Neural cell (in vitro differentiated cells): ENCODE data around the gene SLC35B4. TPM values are rescaled to one million over a fixed set of nuclear protein-coding genes. Genes with fewer than 3 reads are reported as not detected.

Source experiments
- H2AFZ ChIP-seq: fragments of 200-600, 300-800 bp; sonication (generic), shearing (Covaris generic); 2 replicates; pipeline ENCODE4 v1.6.0; 2014; ENCODE audit warnings: low read depth, mild to moderate bottlenecking, antibody characterized with exemption, low read length, moderate library complexity
- H3F3A ChIP-seq: fragments of 200-600 bp; shearing (Covaris generic); 2 replicates; pipeline ENCODE4 v1.6.1; 2016; ENCODE audit warnings: mild to moderate bottlenecking, moderate library complexity, mixed read lengths, antibody characterized with exemption, low read length; ENCODE audit not compliant: insufficient read depth, poor library complexity, severe bottlenecking
- H3K27ac ChIP-seq: fragments of 200-600, 300-800 bp; sonication (generic), shearing (Covaris generic); 2 replicates; pipeline ENCODE4 v1.5.1; 2014; ENCODE audit warnings: mild to moderate bottlenecking, low read length, moderate library complexity
- H3K27me3 ChIP-seq: fragments of 300-800, 200-600 bp; sonication (generic), shearing (Covaris generic); 2 replicates; pipeline ENCODE4 v1.6.0; 2014; ENCODE audit warnings: mild to moderate bottlenecking, low read depth, low read length, moderate library complexity; ENCODE audit not compliant: insufficient read depth
- H3K36me3 ChIP-seq: fragments of 300-800, 200-600 bp; sonication (generic), shearing (Covaris generic); 2 replicates; pipeline ENCODE4 v1.5.1; 2014; ENCODE audit warnings: mild to moderate bottlenecking, antibody characterized with exemption, low read length, moderate library complexity; ENCODE audit not compliant: insufficient read depth
- H3K4me2 ChIP-seq: fragments of 300-800, 200-600 bp; sonication (generic), shearing (Covaris generic); 2 replicates; pipeline ENCODE4 v1.6.0; 2014; ENCODE audit warnings: mild to moderate bottlenecking, low read length
- H3K4me3 ChIP-seq: fragments of 300-800, 200-600 bp; sonication (generic), shearing (Covaris generic); 2 replicates; pipeline ENCODE4 v1.5.1; 2014; ENCODE audit warnings: mild to moderate bottlenecking, low read length, moderate library complexity
- H3K79me2 ChIP-seq: fragments of 200-600 bp; shearing (Covaris generic); replicated peaks from 2 replicates; pipeline ENCODE4 v1.6.0; 2014; ENCODE audit warnings: mild to moderate bottlenecking, low read length, moderate library complexity; ENCODE audit not compliant: insufficient read depth
- H3K9ac ChIP-seq: fragments of 300-800, 200-600 bp; sonication (generic), shearing (Covaris generic); 2 replicates; pipeline ENCODE4 v1.6.1; 2016; ENCODE audit warnings: mild to moderate bottlenecking, low read length, mixed read lengths
- H3K9me2 ChIP-seq: fragments of 200-600 bp; shearing (Covaris generic); 2 replicates; pipeline ENCODE4 v1.6.1; 2016; ENCODE audit warnings: mild to moderate bottlenecking, low read length, mixed read lengths; ENCODE audit not compliant: insufficient read depth
- H3K9me3 ChIP-seq: fragments of 200-600, 300-800 bp; sonication (generic), shearing (Covaris generic); 2 replicates; pipeline ENCODE4 v1.6.1; 2016; ENCODE audit warnings: mild to moderate bottlenecking, mixed run types, low read length, moderate library complexity, mixed read lengths
- H4K20me1 ChIP-seq: fragments of 200-600 bp; shearing (Covaris generic); 2 replicates; pipeline ENCODE4 v1.6.1; 2016; ENCODE audit warnings: mild to moderate bottlenecking, mixed run types; ENCODE audit not compliant: insufficient read depth
- EP300 ChIP-seq: fragments of 450-650 bp; conservative IDR thresholded peaks from 2 replicates; pipeline ENCODE4 v1.6.1; 2014; ENCODE audit warnings: antibody characterized with exemption, mild to moderate bottlenecking, moderate library complexity; ENCODE audit not compliant: poor library complexity, severe bottlenecking
- EZH2 ChIP-seq: fragments of 200-600, 300-800 bp; shearing (Covaris generic), sonication (generic); IDR thresholded peaks from 2 replicates; pipeline ENCODE4 v1.6.1; 2014; ENCODE audit warnings: antibody characterized with exemption, low read length, borderline replicate concordance, mild to moderate bottlenecking; ENCODE audit not compliant: insufficient read depth, poor library complexity, severe bottlenecking
- MXI1 ChIP-seq: fragments of 450-650 bp; conservative IDR thresholded peaks from 2 replicates; pipeline ENCODE4 v1.6.1; 2014; ENCODE audit warnings: antibody characterized with exemption, mild to moderate bottlenecking; ENCODE audit not compliant: poor library complexity, severe bottlenecking
- POLR2AphosphoS5 ChIP-seq: IDR thresholded peaks from 2 replicates; pipeline ENCODE4 v1.6.1; 2012
- RAD21 ChIP-seq: fragments of 450-650 bp; conservative IDR thresholded peaks from 2 replicates; pipeline ENCODE4 v1.6.1; 2014; ENCODE audit warnings: antibody characterized with exemption, mild to moderate bottlenecking, moderate library complexity
- TAF1 ChIP-seq: IDR thresholded peaks from 2 replicates; pipeline ENCODE4 v1.6.1; 2012; ENCODE audit warnings: low read depth
- polyA plus RNA-seq: library from polyadenylated mRNA; depleted of rRNA; stranded (reverse); fragments of >200 nt; gene quantifications from 2 replicates; pipeline ENCODE4 v1.2.3, GENCODE V29; 2014
- TF ChIP-seq, protein P1 (sequence below): IDR thresholded peaks from 2 replicates; pipeline ENCODE4 v1.6.1; 2012; ENCODE audit warnings: borderline replicate concordance
- TF ChIP-seq, protein P2 (sequence below): fragments of 450-650 bp; IDR thresholded peaks from 2 replicates; pipeline ENCODE4 v1.5.1; 2014; ENCODE audit warnings: antibody characterized with exemption, mild to moderate bottlenecking, moderate library complexity; ENCODE audit not compliant: poor library complexity, severe bottlenecking

SLC35B4 gene
- polyA plus RNA-seq, 1 donor from 2014 or later = 30.1 TPM

DNA sequence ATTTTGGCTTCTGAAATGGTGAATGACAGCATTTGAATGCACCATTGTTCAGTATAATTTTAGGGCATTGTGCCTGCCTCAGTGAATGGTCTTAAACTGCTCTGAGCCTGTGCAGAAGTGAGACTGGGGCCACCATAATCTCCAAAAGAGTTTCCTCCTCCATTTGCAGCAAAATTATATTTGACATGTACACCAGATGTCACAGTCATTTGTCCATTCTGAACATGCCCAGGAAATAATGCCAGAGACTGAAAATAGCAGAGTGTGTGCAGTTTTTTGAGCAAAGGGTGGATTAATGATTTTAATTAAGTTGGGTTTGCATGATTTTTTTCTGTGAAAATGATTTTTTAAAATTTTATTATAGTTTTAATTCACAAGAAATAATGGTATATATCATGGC is 26.4 kb upstream of the SLC35B4 start:
- H4K20me1 ChIP-seq = no peaks in the 10 kb centered on the region
- H3K9me3 ChIP-seq = no peaks in the 10 kb centered on the region
- H2AFZ ChIP-seq = no peak overlapping the region
- H3K4me2 ChIP-seq = no peak overlapping the region
- TF ChIP-seq POLR2AphosphoS5 (no peak), RAD21 (no peak), MXI1 (no peak), EZH2 (no peak), TAF1 (no peak), EP300 (no peak)
- TF ChIP-seq, protein P1, sequence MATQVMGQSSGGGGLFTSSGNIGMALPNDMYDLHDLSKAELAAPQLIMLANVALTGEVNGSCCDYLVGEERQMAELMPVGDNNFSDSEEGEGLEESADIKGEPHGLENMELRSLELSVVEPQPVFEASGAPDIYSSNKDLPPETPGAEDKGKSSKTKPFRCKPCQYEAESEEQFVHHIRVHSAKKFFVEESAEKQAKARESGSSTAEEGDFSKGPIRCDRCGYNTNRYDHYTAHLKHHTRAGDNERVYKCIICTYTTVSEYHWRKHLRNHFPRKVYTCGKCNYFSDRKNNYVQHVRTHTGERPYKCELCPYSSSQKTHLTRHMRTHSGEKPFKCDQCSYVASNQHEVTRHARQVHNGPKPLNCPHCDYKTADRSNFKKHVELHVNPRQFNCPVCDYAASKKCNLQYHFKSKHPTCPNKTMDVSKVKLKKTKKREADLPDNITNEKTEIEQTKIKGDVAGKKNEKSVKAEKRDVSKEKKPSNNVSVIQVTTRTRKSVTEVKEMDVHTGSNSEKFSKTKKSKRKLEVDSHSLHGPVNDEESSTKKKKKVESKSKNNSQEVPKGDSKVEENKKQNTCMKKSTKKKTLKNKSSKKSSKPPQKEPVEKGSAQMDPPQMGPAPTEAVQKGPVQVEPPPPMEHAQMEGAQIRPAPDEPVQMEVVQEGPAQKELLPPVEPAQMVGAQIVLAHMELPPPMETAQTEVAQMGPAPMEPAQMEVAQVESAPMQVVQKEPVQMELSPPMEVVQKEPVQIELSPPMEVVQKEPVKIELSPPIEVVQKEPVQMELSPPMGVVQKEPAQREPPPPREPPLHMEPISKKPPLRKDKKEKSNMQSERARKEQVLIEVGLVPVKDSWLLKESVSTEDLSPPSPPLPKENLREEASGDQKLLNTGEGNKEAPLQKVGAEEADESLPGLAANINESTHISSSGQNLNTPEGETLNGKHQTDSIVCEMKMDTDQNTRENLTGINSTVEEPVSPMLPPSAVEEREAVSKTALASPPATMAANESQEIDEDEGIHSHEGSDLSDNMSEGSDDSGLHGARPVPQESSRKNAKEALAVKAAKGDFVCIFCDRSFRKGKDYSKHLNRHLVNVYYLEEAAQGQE = no peak
- TF ChIP-seq, protein P2, sequence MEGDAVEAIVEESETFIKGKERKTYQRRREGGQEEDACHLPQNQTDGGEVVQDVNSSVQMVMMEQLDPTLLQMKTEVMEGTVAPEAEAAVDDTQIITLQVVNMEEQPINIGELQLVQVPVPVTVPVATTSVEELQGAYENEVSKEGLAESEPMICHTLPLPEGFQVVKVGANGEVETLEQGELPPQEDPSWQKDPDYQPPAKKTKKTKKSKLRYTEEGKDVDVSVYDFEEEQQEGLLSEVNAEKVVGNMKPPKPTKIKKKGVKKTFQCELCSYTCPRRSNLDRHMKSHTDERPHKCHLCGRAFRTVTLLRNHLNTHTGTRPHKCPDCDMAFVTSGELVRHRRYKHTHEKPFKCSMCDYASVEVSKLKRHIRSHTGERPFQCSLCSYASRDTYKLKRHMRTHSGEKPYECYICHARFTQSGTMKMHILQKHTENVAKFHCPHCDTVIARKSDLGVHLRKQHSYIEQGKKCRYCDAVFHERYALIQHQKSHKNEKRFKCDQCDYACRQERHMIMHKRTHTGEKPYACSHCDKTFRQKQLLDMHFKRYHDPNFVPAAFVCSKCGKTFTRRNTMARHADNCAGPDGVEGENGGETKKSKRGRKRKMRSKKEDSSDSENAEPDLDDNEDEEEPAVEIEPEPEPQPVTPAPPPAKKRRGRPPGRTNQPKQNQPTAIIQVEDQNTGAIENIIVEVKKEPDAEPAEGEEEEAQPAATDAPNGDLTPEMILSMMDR = no peak
- no peaks in the 10 kb centered on the region for H3K9me2 ChIP-seq
- no peaks in the 10 kb centered on the region for H3K79me2 ChIP-seq
- no peak overlapping the region for H3K27ac ChIP-seq
- H3K27me3 ChIP-seq = no peaks in the 10 kb centered on the region
- no peak overlapping the region for H3K4me3 ChIP-seq
- no peaks in the 10 kb centered on the region for H3K36me3 ChIP-seq
- no peaks in the 10 kb centered on the region for H3F3A ChIP-seq
- no peak overlapping the region for H3K9ac ChIP-seq

DNA sequence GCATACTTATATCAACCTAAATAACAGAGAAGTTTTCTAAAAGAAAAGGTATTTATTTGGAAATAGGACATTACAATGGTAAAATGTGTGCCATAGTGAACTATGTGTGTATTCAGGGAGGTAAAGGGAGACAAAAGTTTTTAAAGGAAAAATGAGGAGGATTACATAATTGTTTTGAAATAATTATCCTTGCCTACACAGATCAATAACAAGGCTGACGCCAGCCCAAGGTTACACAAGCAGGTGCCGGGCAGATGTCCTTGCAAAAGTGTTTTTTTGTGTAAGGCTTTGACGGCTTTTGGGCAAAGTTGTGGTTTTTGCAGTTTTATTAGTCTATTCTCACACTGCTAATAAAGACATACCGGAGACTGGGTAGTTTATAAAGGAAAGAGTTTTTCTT is 22.7 kb upstream of the SLC35B4 start:
- Histone ChIP-seq H3K4me2 (no peak overlapping the region), H3K79me2 (no peaks in the 10 kb centered on the region), H4K20me1 (no peaks in the 10 kb centered on the region), H3F3A (no peaks in the 10 kb centered on the region), H3K9me3 (no peaks in the 10 kb centered on the region), H3K27me3 (no peaks in the 10 kb centered on the region), H3K9me2 (no peaks in the 10 kb centered on the region), H2AFZ (no peak overlapping the region), H3K27ac (no peak overlapping the region), H3K4me3 (no peak overlapping the region), H3K9ac (no peak overlapping the region), H3K36me3 (no peaks in the 10 kb centered on the region)
- TF ChIP-seq, protein P2 = no peak
- TF ChIP-seq POLR2AphosphoS5 (no peak), RAD21 (no peak), EP300 (no peak), MXI1 (no peak), TAF1 (no peak)
